Vagina (tissue), 2 donors: ENCODE measurements around the gene NRP1. TPM values are rescaled to one million over a fixed set of nuclear protein-coding genes. Genes with fewer than 3 reads are reported as not detected.
"Not testable (repeated sequence)": the region's sequence is repeated elsewhere in the genome, so short reads cannot be mapped to it uniquely, and the experiment has no call there.

ENCODE experiments used
- DNase-seq, 2 donors: peaks; one replicate each; pipeline ENCODE4 v3.0.0-alpha.2; 2017; ENCODE audit errors: extremely low spot score in 2 of 2
- H3K27ac ChIP-seq: fragments of 200-600 bp; sonication (generic); one replicate; pipeline ENCODE4 v1.5.1; 2019
- H3K27me3 ChIP-seq: fragments of 200-600 bp; sonication (generic); one replicate; pipeline ENCODE4 v1.5.1; 2019
- H3K36me3 ChIP-seq, 2 donors: fragments of 200-600 bp; sonication (generic); one replicate each; pipeline ENCODE4 v1.5.1; 2017 to 2019
- H3K4me1 ChIP-seq: fragments of 200-600 bp; sonication (generic); one replicate; pipeline ENCODE4 v1.5.1; 2019
- H3K4me3 ChIP-seq, 2 donors: fragments of 200-600 bp; sonication (generic); 1 replicate in 1 of 2; 2 replicates in 1 of 2; pipeline ENCODE4 v1.5.1; 2016 to 2019
- H3K9me3 ChIP-seq: fragments of 200-600 bp; sonication (generic); one replicate; pipeline ENCODE4 v1.5.1; 2019
- CTCF ChIP-seq, 3 experiments: fragments of 450-650 bp in 2 of 3; fragments of 200-600 bp in 1 of 3; sonication (generic) in 1 of 3; IDR thresholded peaks; one replicate each; pipeline ENCODE4 v1.5.1; 2017 to 2019; ENCODE audit warnings: antibody characterized with exemption in 3 of 3, mild to moderate bottlenecking in 2 of 3, moderate library complexity in 2 of 3
- POLR2A ChIP-seq, 2 donors: fragments of 450-650 bp; IDR thresholded peaks; one replicate each; pipeline ENCODE4 v1.6.1; 2017; ENCODE audit warnings: antibody characterized with exemption in 2 of 2, mild to moderate bottlenecking in 2 of 2, moderate library complexity in 2 of 2
- POLR2AphosphoS5 ChIP-seq, 2 donors: sonication (generic); formaldehyde crosslinking; IDR thresholded peaks; one replicate each; pipeline ENCODE4 v1.9.0; 2017; ENCODE audit warnings: antibody characterized with exemption in 2 of 2, mild to moderate bottlenecking in 2 of 2, low read depth in 1 of 2; ENCODE audit not compliant: insufficient read depth in 1 of 2
- intact Hi-C: fragments of 100-400 bp; cut with DNase I; formaldehyde crosslinking; loops from one replicate; pipeline ENCODE4 v1.15.1; 2023
- total RNA-seq: library from RNA; depleted of rRNA; stranded (reverse); fragments of >200 nt; gene quantifications from one replicate; pipeline ENCODE4 v1.2.3, GENCODE V29; 2016

NRP1 gene
- total RNA-seq, 1 donor from 2014 or later = 52.5 TPM

GRCh38 chr10:33141251-33141650, 193.2 kb downstream of the NRP1 start:
- Histone ChIP-seq H3K27ac (no peak overlapping the region), H3K4me1 (no peaks in the 10 kb centered on the region), H3K36me3 (no peaks in the 10 kb centered on the region), H3K27me3 (no peaks in the 10 kb centered on the region), H3K4me3 (no peak overlapping the region), H3K9me3 (no peaks in the 10 kb centered on the region)
- intact Hi-C loops = no loop called here
- TF ChIP-seq POLR2AphosphoS5 (IDR thresholded peaks at IDR 0.05; ENCODE audit: insufficient read depth in 1 of 2, low read depth in 1 of 2) = no peak
- TF ChIP-seq POLR2A (IDR thresholded peaks at IDR 0.05) = no peak
- no peak for TF ChIP-seq CTCF (IDR thresholded peaks at IDR 0.05)
- no peak for DNase-seq

- DNase-seq = no peak
- no peaks in the 10 kb centered on the region for H3K4me1 ChIP-seq
- H3K27ac ChIP-seq = no peak overlapping the region
- no peaks in the 10 kb centered on the region for H3K27me3 ChIP-seq
- no peaks in the 10 kb centered on the region for H3K36me3 ChIP-seq
- TF ChIP-seq POLR2AphosphoS5 (IDR thresholded peaks at IDR 0.05; ENCODE audit: insufficient read depth in 1 of 2, low read depth in 1 of 2) = no peak
- intact Hi-C loops = no loop called here
- H3K4me3 ChIP-seq = no peak overlapping the region
- no peaks in the 10 kb centered on the region for H3K9me3 ChIP-seq
Observed at GRCh38 chr10:33139181-33139646, 195.3 kb downstream of the NRP1 start.

- H3K4me3 ChIP-seq, H3K27me3 ChIP-seq, H3K4me1 ChIP-seq, H3K27ac ChIP-seq, H3K36me3 ChIP-seq, H3K9me3 ChIP-seq, intact Hi-C loops, DNase-seq: not testable (repeated sequence)
Observed at GRCh38 chr10:33138686-33139085, 195.8 kb downstream of the NRP1 start.

- no peaks in the 10 kb centered on the region for H3K9me3 ChIP-seq
- intact Hi-C loops = no loop called here
- TF ChIP-seq CTCF (IDR thresholded peaks at IDR 0.05) = no peak
- no peak for TF ChIP-seq POLR2A (IDR thresholded peaks at IDR 0.05)
- TF ChIP-seq POLR2AphosphoS5 (IDR thresholded peaks at IDR 0.05; ENCODE audit: insufficient read depth in 1 of 2, low read depth in 1 of 2) = no peak
- no peaks in the 10 kb centered on the region for H3K36me3 ChIP-seq
- peaks cover 7% of the 10 kb centered on the region for H3K4me1 ChIP-seq
- no peak for DNase-seq
- H3K27me3 ChIP-seq = no peaks in the 10 kb centered on the region
- no peak overlapping the region for H3K4me3 ChIP-seq
- H3K27ac ChIP-seq = no peak overlapping the region
Observed at GRCh38 chr10:33137356-33138005, 197.0 kb downstream of the NRP1 start.

- no peak overlapping the region for H3K27ac ChIP-seq
- no peak for DNase-seq
Observed at GRCh38 chr10:33136781-33137180, 197.7 kb downstream of the NRP1 start.

More at GRCh38 chr10:33136781-33137180, 197.7 kb downstream of the NRP1 start:
- no peaks in the 10 kb centered on the region for H3K27me3 ChIP-seq
- TF ChIP-seq POLR2AphosphoS5 (IDR thresholded peaks at IDR 0.05; ENCODE audit: insufficient read depth in 1 of 2, low read depth in 1 of 2) (no peak), CTCF (IDR thresholded peaks at IDR 0.05) (no peak)
- peaks cover 7% of the 10 kb centered on the region for H3K4me1 ChIP-seq
- H3K36me3 ChIP-seq = no peaks in the 10 kb centered on the region
- no peak overlapping the region for H3K4me3 ChIP-seq
- no peaks in the 10 kb centered on the region for H3K9me3 ChIP-seq
- intact Hi-C loops = no loop called here
